AG09319 (cell line): ENCODE measurements around the gene ANXA3.
A peak's percentile ranks its signal among the peaks of the same experiment; 100 is the strongest.

ENCODE experiments used
- DNase-seq: peaks from one replicate; pipeline ENCODE4 v3.0.0-alpha.2; 2010; ENCODE audit warnings: low read depth; ENCODE audit errors: extremely low read depth
- CTCF ChIP-seq: IDR thresholded peaks from 2 replicates; pipeline ENCODE4 v1.5.1; 2011; ENCODE audit warnings: low read depth, mild to moderate bottlenecking, inconsistent platforms, low read length, moderate library complexity

Gene ANXA3

GRCh38 chr4:78604988-78605387, 53.4 kb downstream of the ANXA3 start:
- DNase-seq, result no peak
- no peak for TF ChIP-seq CTCF

- DNase-seq, result no peak
- TF ChIP-seq CTCF, result no peak
These were observed 54.5 kb downstream of the ANXA3 start for GRCh38 chr4:78606035-78606434.

DNA sequence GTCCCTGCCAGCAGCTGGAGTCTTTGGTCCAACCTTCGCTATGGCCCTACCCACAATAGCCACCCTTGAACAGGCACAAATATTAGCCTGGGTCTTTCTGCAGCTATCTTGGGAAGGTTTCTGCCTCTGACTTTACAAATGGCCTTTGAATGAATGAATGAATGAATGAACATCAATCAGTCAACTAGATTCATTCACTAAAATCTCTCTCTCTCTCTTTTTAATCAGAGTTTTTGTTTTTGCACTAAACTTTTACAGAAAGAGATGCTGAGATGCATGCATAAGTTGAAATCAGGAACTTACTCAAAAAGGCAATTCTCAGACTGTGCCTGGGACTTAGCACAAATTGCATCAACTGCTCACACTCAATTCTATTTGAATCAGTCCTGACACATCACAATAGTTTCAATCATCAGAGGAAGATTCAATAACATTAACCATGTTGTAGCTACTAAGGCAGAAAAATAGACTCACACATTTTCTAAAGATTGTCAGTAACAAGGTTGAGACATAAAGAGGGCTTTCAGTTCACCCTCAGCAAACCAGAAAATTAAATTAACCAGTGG, 55.0 kb downstream of the ANXA3 start:
- DNase-seq, result no peak
- no peak for TF ChIP-seq CTCF

DNA sequence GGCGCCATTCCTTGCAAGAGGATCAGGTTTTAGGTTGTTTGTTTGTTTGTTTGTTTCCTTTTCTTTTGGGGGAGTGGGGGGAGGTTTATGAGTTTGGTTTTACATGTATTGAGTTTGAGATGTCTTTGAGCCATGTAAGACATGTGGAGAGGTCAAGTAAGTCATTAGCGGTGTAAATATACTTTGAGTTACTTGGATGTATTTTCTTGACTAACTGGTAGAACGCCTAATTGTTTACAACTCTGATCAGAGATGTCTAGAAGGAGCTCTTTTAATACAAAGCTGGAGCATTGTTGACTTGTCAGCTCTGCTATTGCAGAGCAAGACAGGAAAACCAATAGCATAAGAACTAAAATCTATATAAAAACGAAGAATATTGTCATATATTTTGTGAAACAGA, 57.1 kb downstream of the ANXA3 start:
- no peak for DNase-seq
- no peak for TF ChIP-seq CTCF

GRCh38 chr4:78609580-78609979, 58.0 kb downstream of the ANXA3 start:
- DNase-seq, result no peak
- no peak for TF ChIP-seq CTCF

DNA sequence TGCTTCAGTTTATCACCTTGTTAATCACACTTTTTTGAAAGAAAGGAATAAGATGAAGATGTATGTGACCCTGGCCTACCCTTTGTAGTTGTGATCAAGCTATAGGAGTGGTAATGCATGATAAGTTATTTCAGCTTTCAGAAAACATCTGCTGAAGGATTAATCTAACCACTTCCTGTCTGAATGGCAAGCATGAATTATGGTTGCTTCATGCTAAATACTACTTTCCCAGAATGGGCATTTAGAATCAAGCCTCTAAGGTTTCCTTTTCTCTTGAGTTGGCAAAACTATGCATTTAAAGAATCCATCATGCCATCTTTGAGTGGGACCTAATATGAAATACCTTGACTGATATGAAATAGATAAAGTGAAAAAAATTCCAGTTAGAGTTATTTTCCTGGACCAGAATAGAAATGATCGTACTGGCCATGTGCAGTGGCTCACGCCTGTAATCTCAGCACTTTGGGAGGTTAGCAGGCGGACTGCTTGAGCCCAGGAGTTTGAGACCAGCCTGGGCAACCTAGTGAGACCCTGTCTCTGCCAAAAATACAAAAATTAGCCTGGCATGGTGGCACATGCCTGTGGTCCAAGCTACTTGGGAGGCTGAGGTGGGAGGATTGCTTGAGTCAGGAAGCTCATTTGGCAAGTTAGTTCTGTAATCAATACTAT, 59.1 kb downstream of the ANXA3 start:
- DNase-seq, result peak; percentile 20
- no peak for TF ChIP-seq CTCF

DNA sequence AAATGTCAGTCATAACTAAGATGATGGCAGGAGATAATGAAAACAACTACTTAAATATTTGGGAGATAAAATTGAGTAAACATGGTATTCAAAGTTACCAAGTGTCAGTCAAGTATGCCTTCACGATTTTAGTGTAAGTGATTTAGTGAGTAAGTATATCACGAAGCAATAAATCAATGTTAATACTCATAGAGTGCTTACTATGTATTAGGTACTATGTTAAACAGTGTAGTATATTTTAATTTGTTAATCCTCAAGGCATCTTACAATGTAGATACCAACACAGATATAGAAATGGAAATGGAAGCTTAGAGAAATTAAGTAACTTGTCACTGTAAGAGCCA, 59.6 kb downstream of the ANXA3 start:
- no peak for DNase-seq
- TF ChIP-seq CTCF, result no peak
